OCI-LY7 (cell line): ENCODE measurements around the gene MRPL48. TPM values are rescaled to one million over a fixed set of nuclear protein-coding genes. Genes with fewer than 3 reads are reported as not detected.

Experiments used
- BruUV-seq: library from RNA; stranded (reverse); fragments of 400-500 nt; replicated peaks from 2 replicates; lab custom pipeline; 2021; lab: Mats Ljungman, UMichigan
- CTCF ChIA-PET: fragments of 300-600 bp; sonication (Branson Sonifier 250); formaldehyde crosslinking; loops from one replicate; lab custom pipeline; 2022; ENCODE audit warnings: antibody characterized with exemption; ENCODE audit not compliant: unreplicated experiment; lab: Charles Lee
- POLR2A ChIA-PET: fragments of 300-600 bp; sonication (Branson Sonifier 250); formaldehyde crosslinking; loops from one replicate; lab custom pipeline; 2022; ENCODE audit warnings: antibody characterized with exemption; lab: Charles Lee
- DNase-seq: peaks from one replicate; pipeline ENCODE4 v3.0.0-alpha.2; 2015; ENCODE audit warnings: low spot score
- H2AFZ ChIP-seq: fragments of 200-600 bp; sonication (generic), shearing (Covaris generic); 2 replicates; pipeline ENCODE4 v1.6.1; 2014; ENCODE audit warnings: mild to moderate bottlenecking, antibody characterized with exemption, low read length, moderate library complexity
- H3K27ac ChIP-seq: fragments of 200-600 bp; sonication (generic); 2 replicates; pipeline ENCODE4 v1.5.1; 2014; ENCODE audit warnings: mixed run types, low read depth, mild to moderate bottlenecking, moderate library complexity, low read length, inconsistent platforms; ENCODE audit not compliant: poor library complexity, severe bottlenecking
- H3K36me3 ChIP-seq: fragments of 200-600 bp; sonication (generic); 2 replicates; pipeline ENCODE4 v1.6.1; 2014; ENCODE audit warnings: mild to moderate bottlenecking, antibody characterized with exemption, low read length, moderate library complexity, mixed read lengths; ENCODE audit not compliant: insufficient read depth
- H3K4me1 ChIP-seq: fragments of 200-600 bp; sonication (generic); 2 replicates; pipeline ENCODE4 v1.5.1; 2014; ENCODE audit warnings: mild to moderate bottlenecking, low read length; ENCODE audit not compliant: insufficient read depth, poor library complexity, severe bottlenecking
- H3K4me2 ChIP-seq: fragments of 200-600 bp; sonication (generic); 2 replicates; pipeline ENCODE4 v1.6.1; 2014; ENCODE audit warnings: mild to moderate bottlenecking, low read length
- H3K4me3 ChIP-seq: fragments of 200-600 bp; sonication (generic); 2 replicates; pipeline ENCODE4 v1.5.1; 2014; ENCODE audit warnings: mild to moderate bottlenecking, low read depth, low read length; ENCODE audit not compliant: poor library complexity, severe bottlenecking
- H3K79me2 ChIP-seq: fragments of 200-600 bp; sonication (generic); 2 replicates; pipeline ENCODE4 v1.6.1; 2016; ENCODE audit warnings: low read depth, mild to moderate bottlenecking, low read length, moderate library complexity, mixed read lengths; ENCODE audit not compliant: insufficient read depth
- H3K9me2 ChIP-seq: fragments of 200-600 bp; sonication (generic); 2 replicates; pipeline ENCODE4 v1.6.1; 2016; ENCODE audit warnings: mild to moderate bottlenecking, low read length, mixed read lengths; ENCODE audit not compliant: insufficient read depth
- H3K9me3 ChIP-seq: fragments of 200-600 bp; sonication (generic); 2 replicates; pipeline ENCODE4 v1.6.1; 2014; ENCODE audit warnings: mild to moderate bottlenecking, mixed run types, low read length, mixed read lengths
- H4K20me1 ChIP-seq: fragments of 200-600 bp; sonication (generic); 2 replicates; pipeline ENCODE4 v1.6.1; 2014; ENCODE audit warnings: mild to moderate bottlenecking, antibody characterized with exemption, low read length, moderate library complexity, mixed read lengths; ENCODE audit not compliant: insufficient read depth
- CTCF ChIP-seq: fragments of 200-600 bp; sonication (generic); conservative IDR thresholded peaks from 2 replicates; pipeline ENCODE4 v1.5.1; 2014; ENCODE audit warnings: mild to moderate bottlenecking, antibody characterized with exemption, low read length, moderate library complexity, mixed read lengths
- EZH2phosphoT487 ChIP-seq: fragments of 200-600 bp; sonication (generic); IDR thresholded peaks from 2 replicates; pipeline ENCODE4 v1.6.1; 2018; ENCODE audit warnings: low read depth, borderline replicate concordance, mild to moderate bottlenecking, mixed run types, antibody characterized with exemption, low read length, moderate library complexity, mixed read lengths
- intact Hi-C: fragments of 100-400 bp; cut with micrococcal nuclease; formaldehyde crosslinking; loops from one replicate; pipeline ENCODE4 v1.10.0; 2022; ENCODE audit not compliant: unreplicated experiment
- total RNA-seq, 2 experiments: library from RNA; depleted of rRNA in 1 of 2; stranded (reverse); fragments of >200 nt in 1 of 2; shearing (Covaris generic) in 1 of 2; gene quantifications; 2 replicates each; pipeline ENCODE4 v1.2.3, GENCODE V29; 2014 to 2022

The MRPL48 gene
- total RNA-seq, 2 experiments from 2014 or later = 63.9 to 167 TPM

- Histone ChIP-seq H4K20me1 (no peaks in the 10 kb centered on the region), H3K9me3 (no peaks in the 10 kb centered on the region), H3K36me3 (peaks cover 59% of the 10 kb centered on the region), H3K9me2 (no peaks in the 10 kb centered on the region), H3K4me2 (no peak overlapping the region), H3K4me3 (no peak overlapping the region), H3K79me2 (no peaks in the 10 kb centered on the region), H3K27ac (no peak overlapping the region), H3K4me1 (no peaks in the 10 kb centered on the region), H2AFZ (no peak overlapping the region)
- TF ChIP-seq CTCF = no peak
- TF ChIP-seq EZH2phosphoT487 = no peak
- intact Hi-C loops = no loop called here
- no peak for DNase-seq
- ChIA-PET CTCF (no interaction called here), POLR2A (no interaction called here)
- no TSS peak for BruUV-seq
These were observed 101.9 kb downstream of the MRPL48 start for GRCh38 chr11:73889536-73889935.

- ChIA-PET POLR2A (interaction anchor here (0.6 to 2.5 kb wide), 2 partner anchors 15 to 21 kb away, joined by 4 to 10 read pairs; no protein-coding TSS in a partner anchor), CTCF (no interaction called here)
- no peak overlapping the region for H3K27ac ChIP-seq
- BruUV-seq = no TSS peak
- no peaks in the 10 kb centered on the region for H3K79me2 ChIP-seq
- no peaks in the 10 kb centered on the region for H4K20me1 ChIP-seq
- H3K9me2 ChIP-seq = no peaks in the 10 kb centered on the region
- no peak overlapping the region for H2AFZ ChIP-seq
- no peak overlapping the region for H3K4me3 ChIP-seq
- no peaks in the 10 kb centered on the region for H3K4me1 ChIP-seq
- H3K4me2 ChIP-seq = no peak overlapping the region
- intact Hi-C loops = no loop called here
- peaks cover 47% of the 10 kb centered on the region for H3K36me3 ChIP-seq
- no peak for TF ChIP-seq CTCF
- TF ChIP-seq EZH2phosphoT487 = no peak
- H3K9me3 ChIP-seq = no peaks in the 10 kb centered on the region
- DNase-seq = no peak
These were observed 105.4 kb downstream of the MRPL48 start for GRCh38 chr11:73893041-73893440.

- CTCF ChIA-PET = no interaction called here
- Histone ChIP-seq H3K4me3 (no peak overlapping the region), H4K20me1 (no peaks in the 10 kb centered on the region), H3K9me3 (no peaks in the 10 kb centered on the region), H2AFZ (no peak overlapping the region), H3K27ac (no peak overlapping the region), H3K4me1 (no peaks in the 10 kb centered on the region), H3K36me3 (peaks cover 41% of the 10 kb centered on the region), H3K9me2 (no peaks in the 10 kb centered on the region), H3K4me2 (no peak overlapping the region), H3K79me2 (no peaks in the 10 kb centered on the region)
- BruUV-seq = no TSS peak
- intact Hi-C loops = no loop called here
- no peak for DNase-seq
- POLR2A ChIA-PET = interaction anchor here (0.5 to 0.6 kb wide), 2 partner anchors 105 to 574 kb away, joined by 3 to 4 read pairs; no protein-coding TSS in a partner anchor
- TF ChIP-seq EZH2phosphoT487 = no peak
- TF ChIP-seq CTCF = no peak
These were observed 107.2 kb downstream of the MRPL48 start for GRCh38 chr11:73894725-73895335.
